ENCODE data around the gene SBNO1. TPM values are rescaled to one million over a fixed set of nuclear protein-coding genes. Genes with fewer than 3 reads are reported as not detected.

Gene SBNO1
- total and polyA plus RNA-seq, 3 donors from 2014 or later: 91.4 to 114 (median 91.4) TPM

GRCh38 chr12:123266679-123267277, 97.9 kb downstream of the SBNO1 start:
- intact Hi-C loops (cut with DNase I; ENCODE audit: low total_unique reads): no loop called here
- no peak overlapping the region for H3K4me3 ChIP-seq
- no peak for DNase-seq
- WGBS, 2 donors: 72 to 81% methylated on average over 17 to 19 of the region's 19 CpGs
- no peaks in the 10 kb centered on the region for H3K9me3 ChIP-seq
- no peak overlapping the region for H3K27ac ChIP-seq
- no peaks in the 10 kb centered on the region for H3K27me3 ChIP-seq
- TF ChIP-seq CTCF (IDR thresholded peaks at IDR 0.05) (no peak), POLR2A (IDR thresholded peaks at IDR 0.05) (no peak)
- no peaks in the 10 kb centered on the region for H3K36me3 ChIP-seq (ENCODE audit: low read depth, missing control alignments)
- H3K4me1 ChIP-seq: peaks cover 29% of the 10 kb centered on the region

- no peaks in the 10 kb centered on the region for H3K36me3 ChIP-seq (ENCODE audit: low read depth, missing control alignments)
- peaks cover 29% of the 10 kb centered on the region for H3K4me1 ChIP-seq
- intact Hi-C loops (cut with DNase I; ENCODE audit: low total_unique reads): no loop called here
- 87 to 88% methylated on average over 23 to 35 of the region's 35 CpGs for WGBS, 2 donors
- no peak for DNase-seq
- no peak for TF ChIP-seq CTCF (IDR thresholded peaks at IDR 0.05)
- TF ChIP-seq POLR2A (IDR thresholded peaks at IDR 0.05): no peak
- no peak overlapping the region for H3K27ac ChIP-seq
- no peaks in the 10 kb centered on the region for H3K9me3 ChIP-seq
- H3K4me3 ChIP-seq: no peak overlapping the region
- H3K27me3 ChIP-seq: no peaks in the 10 kb centered on the region
Measured at GRCh38 chr12:123265851-123266678, 98.6 kb downstream of the SBNO1 start.

- Histone ChIP-seq H3K9me3 (no peaks in the 10 kb centered on the region), H3K27ac (no peak overlapping the region), H3K36me3 (ENCODE audit: low read depth, missing control alignments) (no peaks in the 10 kb centered on the region), H3K27me3 (no peaks in the 10 kb centered on the region), H3K4me3 (no peak overlapping the region), H3K4me1 (peaks cover 24% of the 10 kb centered on the region)
- no peak for DNase-seq
- TF ChIP-seq POLR2A (IDR thresholded peaks at IDR 0.05) (no peak), CTCF (IDR thresholded peaks at IDR 0.05) (no peak)
- 69 to 77% methylated on average over 7 of the region's 7 CpGs for WGBS, 2 donors
- intact Hi-C loops (cut with DNase I; ENCODE audit: low total_unique reads): no loop called here
Measured at GRCh38 chr12:123264642-123265041, 100.0 kb downstream of the SBNO1 start.

GRCh38 chr12:123263196-123263817, 101.3 kb downstream of the SBNO1 start:
- no peak for TF ChIP-seq POLR2A (IDR thresholded peaks at IDR 0.05)
- no peak for TF ChIP-seq CTCF (IDR thresholded peaks at IDR 0.05)
- intact Hi-C loops (cut with DNase I; ENCODE audit: low total_unique reads): no loop called here
- 90 to 92% methylated on average over 8 of the region's 8 CpGs for WGBS, 2 donors
- H3K27ac ChIP-seq: no peak overlapping the region
- DNase-seq: no peak
- no peaks in the 10 kb centered on the region for H3K36me3 ChIP-seq (ENCODE audit: low read depth, missing control alignments)
- H3K27me3 ChIP-seq: no peaks in the 10 kb centered on the region
- no peaks in the 10 kb centered on the region for H3K9me3 ChIP-seq
- no peak overlapping the region for H3K4me3 ChIP-seq
- H3K4me1 ChIP-seq: peaks cover 10% of the 10 kb centered on the region
